Left lung (tissue), 10 donors: ENCODE measurements around the gene CDK14. TPM values are rescaled to one million over a fixed set of nuclear protein-coding genes. Genes with fewer than 3 reads are reported as not detected.

Experiments used
- ATAC-seq: fragments of 200-7000 bp; cut with Tn5 transposase; one replicate; pipeline ENCODE4 v1.9.1; 2020; ENCODE audit warnings: moderate library complexity
- DNase-seq, 4 donors: peaks; one replicate each; pipeline ENCODE4 v3.0.0-alpha.2; 2013 to 2020
- H3K27ac ChIP-seq, 2 donors: fragments of 200-600 bp; sonication (generic) in 1 of 2; one replicate each; pipeline versions ENCODE4 v1.5.0 to v1.8.0; 2020 to 2021
- H3K27me3 ChIP-seq, 2 donors: fragments of 200-600 bp; sonication (generic) in 1 of 2; one replicate each; pipeline versions ENCODE4 v1.5.0 to v1.8.0; 2020 to 2021
- H3K36me3 ChIP-seq, 2 donors: fragments of 200-600 bp; sonication (generic) in 1 of 2; one replicate each; pipeline versions ENCODE4 v1.5.0 to v1.8.0; 2020 to 2021
- H3K4me1 ChIP-seq, 2 donors: fragments of 200-600 bp; one replicate each; pipeline ENCODE4 v1.8.0; 2021
- H3K4me3 ChIP-seq, 2 donors: fragments of 200-600 bp; sonication (generic) in 1 of 2; one replicate each; pipeline versions ENCODE4 v1.5.0 to v1.8.0; 2020 to 2021; ENCODE audit warnings: mild to moderate bottlenecking in 1 of 2
- H3K9me3 ChIP-seq, 2 donors: fragments of 200-600 bp; sonication (generic) in 1 of 2; one replicate each; pipeline versions ENCODE4 v1.5.0 to v1.8.0; 2020 to 2021
- CTCF ChIP-seq, 2 donors: fragments of 200-600 bp; sonication (generic) in 1 of 2; IDR thresholded peaks; one replicate each; pipeline versions ENCODE4 v1.5.0 to v1.8.0; 2021; ENCODE audit warnings: antibody characterized with exemption in 2 of 2
- intact Hi-C, 2 donors: fragments of 100-400 bp; cut with DNase I; formaldehyde crosslinking; loops; one replicate each; pipeline versions ENCODE4 v1.11.2 to v1.14.2; 2022
- polyA plus RNA-seq, 6 donors: library from polyadenylated mRNA; unstranded; fragments of 120-200 nt; gene quantifications; one replicate each; pipeline ENCODE4 v1.2.1, GENCODE V29; 2013; ENCODE audit not compliant: insufficient read length in 6 of 6
- total RNA-seq, 2 donors: library from RNA; stranded (reverse); fragmentation: NEBNext Ultra II Directional; extraction: Animal tissue kit (Norgen Biotek cat#: 25700); gene quantifications; one replicate each; pipeline ENCODE4 v1.2.1, GENCODE V29; 2021
- donor health status: DM: no; HTN: yes; CAD: no.
- donor health status: DM: no; HTN: no; CAD: no.

Gene CDK14
- total and polyA plus RNA-seq, 8 donors: 24.1 to 45.1 (median 30.0) TPM

GRCh38 chr7:90574146-90574819 lies 21.8 kb upstream of the CDK14 start:
- H3K4me1 ChIP-seq: peaks cover 0 to 3% of the 10 kb centered on the region in 2 donors
- peak; percentile 47 for ATAC-seq
- DNase-seq: peak in 1 of 4 donors; percentile 30
- H3K27ac ChIP-seq: no peak overlapping the region
- TF ChIP-seq CTCF (IDR thresholded peaks at IDR 0.05): no peak
- H3K27me3 ChIP-seq: no peaks in the 10 kb centered on the region
- H3K9me3 ChIP-seq: no peaks in the 10 kb centered on the region
- intact Hi-C loops: no loop called here
- H3K4me3 ChIP-seq: no peak overlapping the region
- no peaks in the 10 kb centered on the region for H3K36me3 ChIP-seq

GRCh38 chr7:90574820-90575187 lies 21.3 kb upstream of the CDK14 start:
- H3K27ac ChIP-seq: no peak overlapping the region

GRCh38 chr7:90579181-90579688 lies 16.9 kb upstream of the CDK14 start:
- TF ChIP-seq CTCF (IDR thresholded peaks at IDR 0.05): no peak
- Histone ChIP-seq H3K36me3 (no peaks in the 10 kb centered on the region), H3K27ac (peak overlapping the region in 1 of 2 donors; percentile 53), H3K4me1 (peaks cover 0 to 17% of the 10 kb centered on the region in 2 donors), H3K9me3 (no peaks in the 10 kb centered on the region), H3K4me3 (no peak overlapping the region), H3K27me3 (no peaks in the 10 kb centered on the region)
- intact Hi-C loops: no loop called here
- ATAC-seq (peak; percentile 76), DNase-seq (no peak)

More at GRCh38 chr7:90574820-90575187, 21.3 kb upstream of the CDK14 start:
- no peak overlapping the region for H3K4me3 ChIP-seq
- no peak for ATAC-seq
- intact Hi-C loops: no loop called here
- H3K4me1 ChIP-seq: peaks cover 0 to 8% of the 10 kb centered on the region in 2 donors
- H3K9me3 ChIP-seq: no peaks in the 10 kb centered on the region
- H3K36me3 ChIP-seq: no peaks in the 10 kb centered on the region
- no peak for TF ChIP-seq CTCF (IDR thresholded peaks at IDR 0.05)
- no peaks in the 10 kb centered on the region for H3K27me3 ChIP-seq
- DNase-seq: no peak

- no peaks in the 10 kb centered on the region for H3K27me3 ChIP-seq
- no peaks in the 10 kb centered on the region for H3K36me3 ChIP-seq
- H3K27ac ChIP-seq: no peak overlapping the region
- H3K4me3 ChIP-seq: no peak overlapping the region
- peaks cover 0 to 17% of the 10 kb centered on the region in 2 donors for H3K4me1 ChIP-seq
- intact Hi-C loops: no loop called here
- ATAC-seq (no peak), DNase-seq (no peak)
- no peaks in the 10 kb centered on the region for H3K9me3 ChIP-seq
- no peak for TF ChIP-seq CTCF (IDR thresholded peaks at IDR 0.05)
Observed at GRCh38 chr7:90580051-90580450, 16.1 kb upstream of the CDK14 start.

GRCh38 chr7:90582164-90582563 lies 14.0 kb upstream of the CDK14 start:
- no peak for DNase-seq
- Histone ChIP-seq H3K27ac (peak overlapping the region in 1 of 2 donors; percentile 34), H3K36me3 (no peaks in the 10 kb centered on the region), H3K4me1 (peaks cover 0 to 17% of the 10 kb centered on the region in 2 donors), H3K9me3 (no peaks in the 10 kb centered on the region), H3K4me3 (no peak overlapping the region), H3K27me3 (no peaks in the 10 kb centered on the region)
- intact Hi-C loops: no loop called here
- TF ChIP-seq CTCF (IDR thresholded peaks at IDR 0.05): no peak
- ATAC-seq: no peak
